ENCODE measurements around the gene TTBK2.

DNA sequence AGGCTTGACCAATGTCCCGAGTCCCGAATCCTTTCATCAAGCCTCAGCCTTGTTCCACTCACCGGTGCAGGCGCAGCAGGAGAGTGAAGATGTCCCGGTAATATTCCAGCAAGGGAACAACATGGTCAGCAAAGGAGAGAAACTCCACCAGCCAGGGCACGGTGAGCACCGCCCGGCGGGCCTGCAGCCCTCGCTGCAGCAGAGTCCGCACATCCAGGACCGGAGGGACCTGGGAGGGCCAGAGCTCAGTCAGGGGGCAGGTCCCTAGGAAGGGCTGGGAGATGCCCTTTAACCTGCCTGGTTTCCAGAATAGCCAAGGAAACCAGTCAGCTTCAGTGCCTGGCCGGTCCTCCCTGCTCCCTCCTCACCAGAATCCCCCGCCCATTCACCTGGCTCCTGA is 190.0 kb downstream of the TTBK2 start:
- TF ChIP-seq, protein P1, sequence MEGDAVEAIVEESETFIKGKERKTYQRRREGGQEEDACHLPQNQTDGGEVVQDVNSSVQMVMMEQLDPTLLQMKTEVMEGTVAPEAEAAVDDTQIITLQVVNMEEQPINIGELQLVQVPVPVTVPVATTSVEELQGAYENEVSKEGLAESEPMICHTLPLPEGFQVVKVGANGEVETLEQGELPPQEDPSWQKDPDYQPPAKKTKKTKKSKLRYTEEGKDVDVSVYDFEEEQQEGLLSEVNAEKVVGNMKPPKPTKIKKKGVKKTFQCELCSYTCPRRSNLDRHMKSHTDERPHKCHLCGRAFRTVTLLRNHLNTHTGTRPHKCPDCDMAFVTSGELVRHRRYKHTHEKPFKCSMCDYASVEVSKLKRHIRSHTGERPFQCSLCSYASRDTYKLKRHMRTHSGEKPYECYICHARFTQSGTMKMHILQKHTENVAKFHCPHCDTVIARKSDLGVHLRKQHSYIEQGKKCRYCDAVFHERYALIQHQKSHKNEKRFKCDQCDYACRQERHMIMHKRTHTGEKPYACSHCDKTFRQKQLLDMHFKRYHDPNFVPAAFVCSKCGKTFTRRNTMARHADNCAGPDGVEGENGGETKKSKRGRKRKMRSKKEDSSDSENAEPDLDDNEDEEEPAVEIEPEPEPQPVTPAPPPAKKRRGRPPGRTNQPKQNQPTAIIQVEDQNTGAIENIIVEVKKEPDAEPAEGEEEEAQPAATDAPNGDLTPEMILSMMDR (optimal IDR thresholded peaks at IDR 0.05 in 1 of 3, IDR thresholded peaks at IDR 0.05 in 1 of 3, conservative IDR thresholded peaks at IDR 0.05 in 1 of 3; ENCODE audit: extremely low read depth in 1 of 3, insufficient read depth in 2 of 3, low read length in 3 of 3), result no peak
- TF ChIP-seq EZH2 (IDR thresholded peaks at IDR 0.05; ENCODE audit: low read length), result no peak

Measured in keratinocyte (primary cell).